Stimulated activated naive CD8-positive, alpha-beta T cell treated with anti-CD3 and anti-CD28 coated beads, Interleukin-15, Interleukin-2, amounts not matched to agents 100 ng/mL and 50 ng/mL, for 24 hours (primary cell): ENCODE data around the gene HDAC3.
A peak's percentile ranks its signal among the peaks of the same experiment; 100 is the strongest.
"Not testable (repeated sequence)": the region's sequence is repeated elsewhere in the genome, so short reads cannot be mapped to it uniquely, and the experiment has no call there.

Experiments used
- H3K27ac Mint-ChIP-seq: one replicate; pipeline ENCODE4 v1.8.0; 2021; ENCODE audit warnings: mild to moderate bottlenecking, mixed read lengths
- H3K27me3 Mint-ChIP-seq: one replicate; pipeline ENCODE4 v1.8.0; 2021; ENCODE audit warnings: mixed read lengths
- H3K36me3 Mint-ChIP-seq: one replicate; pipeline ENCODE4 v1.8.0; 2021; ENCODE audit warnings: low read depth, mixed read lengths
- H3K4me1 Mint-ChIP-seq: one replicate; pipeline ENCODE4 v1.8.0; 2021; ENCODE audit warnings: low read depth, mixed read lengths
- H3K4me3 Mint-ChIP-seq: one replicate; pipeline ENCODE4 v1.8.0; 2021; ENCODE audit warnings: mild to moderate bottlenecking, mixed read lengths
- H3K9me3 Mint-ChIP-seq: one replicate; pipeline ENCODE4 v1.8.0; 2021; ENCODE audit warnings: mixed read lengths

Gene HDAC3

DNA sequence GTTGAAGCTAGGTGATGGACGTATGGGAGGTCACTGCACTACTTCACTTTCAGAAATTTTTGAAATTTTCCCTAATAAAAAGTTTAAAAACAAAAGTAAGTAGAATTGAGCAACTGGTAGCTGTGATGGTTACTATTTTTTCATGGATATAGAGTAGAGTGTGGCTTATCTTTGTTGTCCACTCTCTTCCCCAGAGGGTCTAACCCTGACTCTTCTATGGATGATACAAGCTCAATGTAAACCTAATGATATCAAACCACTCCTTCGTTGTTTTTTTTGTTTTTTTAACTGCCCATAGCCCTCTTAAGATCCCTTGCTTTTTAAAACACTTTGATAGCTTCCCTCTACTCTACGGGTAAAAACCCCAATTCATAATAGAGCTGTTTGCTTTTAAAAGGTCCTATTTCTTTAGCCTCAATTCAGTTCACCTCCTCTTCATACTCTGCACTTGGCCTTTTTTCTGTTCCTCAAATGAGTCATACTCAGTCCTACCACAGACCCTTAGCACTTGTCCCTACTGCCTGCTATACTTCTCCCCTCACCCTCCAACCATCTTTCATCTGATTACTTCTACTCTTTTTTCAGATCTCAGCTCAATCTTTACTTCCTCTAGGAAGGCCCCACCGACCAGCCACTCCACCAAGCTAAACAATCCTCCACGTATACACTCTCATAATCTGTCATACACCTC is 2.6 kb downstream of the HDAC3 start:
- no peaks in the 10 kb centered on the region for H3K9me3 Mint-ChIP-seq
- peaks cover 46% of the 10 kb centered on the region for H3K4me1 Mint-ChIP-seq
- H3K4me3 Mint-ChIP-seq = peak overlapping the region; percentile 2
- H3K27me3 Mint-ChIP-seq = no peaks in the 10 kb centered on the region
- H3K36me3 Mint-ChIP-seq = peaks cover 51% of the 10 kb centered on the region
- peak overlapping the region; percentile 56 for H3K27ac Mint-ChIP-seq

- Mint-ChIP-seq H3K27me3 (no peaks in the 10 kb centered on the region), H3K4me1 (peaks cover 36% of the 10 kb centered on the region), H3K27ac (no peak overlapping the region), H3K9me3 (no peaks in the 10 kb centered on the region), H3K4me3 (no peak overlapping the region), H3K36me3 (peaks cover 55% of the 10 kb centered on the region)
Observed at GRCh38 chr5:141632650-141633049, 4.0 kb downstream of the HDAC3 start.

DNA sequence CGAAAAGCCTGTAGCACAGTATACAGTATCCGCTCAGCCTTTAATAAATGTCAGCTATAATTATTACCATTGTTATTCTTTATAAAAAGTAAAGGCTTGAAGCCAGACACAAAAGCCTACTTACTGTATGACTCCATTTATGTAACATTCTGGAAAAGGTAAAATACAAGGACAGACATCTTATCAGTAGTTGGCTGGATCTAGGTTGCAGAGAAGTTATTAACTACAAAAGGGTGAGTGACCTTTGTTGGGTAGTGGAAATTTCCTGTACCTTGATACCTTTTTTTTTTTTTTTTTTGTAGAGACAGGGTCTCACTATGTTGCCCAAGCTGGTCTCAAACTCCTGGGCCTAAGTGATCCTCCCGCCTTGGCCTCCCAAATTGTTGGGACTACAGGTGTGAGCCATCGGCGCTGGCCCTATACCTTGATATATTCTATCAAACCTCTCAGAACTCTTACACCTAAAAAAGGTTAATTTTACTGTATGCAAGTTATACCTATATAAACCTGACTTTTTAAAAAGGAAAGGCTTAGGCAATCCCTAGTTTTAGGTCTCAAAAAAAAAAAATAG is 6.0 kb downstream of the HDAC3 start:
- Mint-ChIP-seq H3K9me3 (no peaks in the 10 kb centered on the region), H3K27ac (no peak overlapping the region), H3K4me3 (no peak overlapping the region), H3K36me3 (peaks cover 74% of the 10 kb centered on the region), H3K4me1 (peaks cover 30% of the 10 kb centered on the region), H3K27me3 (no peaks in the 10 kb centered on the region)

DNA sequence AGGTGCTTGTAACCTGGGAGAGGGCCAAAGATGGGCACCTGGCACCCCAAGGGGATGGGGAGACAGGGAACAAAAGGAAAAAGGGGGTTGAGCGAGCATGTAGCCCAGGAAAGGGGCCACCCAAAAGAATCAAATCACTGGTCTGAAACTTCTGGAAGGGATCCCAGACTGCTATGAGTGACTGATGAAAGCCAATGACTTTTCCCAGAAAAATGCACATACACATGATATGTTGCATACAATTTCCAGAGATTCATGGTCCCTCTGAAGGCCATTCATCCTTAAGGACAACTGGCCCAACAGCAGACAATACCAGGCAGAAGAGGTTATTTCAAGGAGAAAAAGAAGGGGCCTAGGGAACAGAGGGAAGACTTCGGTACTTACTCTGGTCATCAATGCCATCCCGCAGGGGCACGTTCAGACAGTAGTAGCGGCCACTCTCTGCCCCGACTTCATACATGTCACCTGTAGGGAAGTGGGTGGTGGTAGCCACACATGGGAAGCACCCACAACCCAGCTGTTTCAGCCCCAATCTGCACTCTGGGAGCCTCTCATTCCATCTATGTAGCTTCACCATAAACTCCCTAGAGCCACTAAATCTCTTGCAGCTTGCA is 8.4 kb downstream of the HDAC3 start:
- H3K27me3 Mint-ChIP-seq = no peaks in the 10 kb centered on the region
- no peak overlapping the region for H3K4me3 Mint-ChIP-seq
- H3K4me1 Mint-ChIP-seq = peaks cover 14% of the 10 kb centered on the region
- H3K27ac Mint-ChIP-seq = no peak overlapping the region
- peaks cover 83% of the 10 kb centered on the region for H3K36me3 Mint-ChIP-seq
- no peaks in the 10 kb centered on the region for H3K9me3 Mint-ChIP-seq

DNA sequence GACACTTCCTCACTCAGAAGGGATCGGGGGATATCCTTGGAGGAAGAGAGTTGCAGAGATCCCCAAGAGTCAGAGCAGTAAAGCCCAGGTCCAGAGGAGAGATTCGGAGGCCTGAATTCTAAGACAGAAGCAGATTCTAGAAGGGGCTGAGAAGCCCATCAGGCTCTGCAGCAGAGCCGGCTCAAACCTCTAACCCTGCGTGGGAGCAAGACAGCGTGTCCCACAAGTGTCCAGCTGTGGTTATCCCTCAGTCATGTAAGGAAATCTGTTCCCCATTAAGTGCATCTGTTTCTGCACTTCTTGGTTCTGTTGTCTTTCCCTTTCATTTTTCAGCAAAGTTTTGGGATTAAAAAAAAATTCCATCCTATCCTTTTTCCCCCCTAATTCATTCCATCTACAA is 13.0 kb downstream of the HDAC3 start:
- Mint-ChIP-seq H3K4me3 (peak overlapping the region; percentile 20), H3K27me3 (no peaks in the 10 kb centered on the region), H3K4me1 (peaks cover 22% of the 10 kb centered on the region), H3K36me3 (peaks cover 75% of the 10 kb centered on the region), H3K27ac (peak overlapping the region; percentile 74), H3K9me3 (no peaks in the 10 kb centered on the region)

GRCh38 chr5:141623186-141623585 is 13.5 kb downstream of the HDAC3 start:
- H3K27ac Mint-ChIP-seq = peak overlapping the region; percentile 74
- H3K4me1 Mint-ChIP-seq = peaks cover 22% of the 10 kb centered on the region
- peak overlapping the region; percentile 20 for H3K4me3 Mint-ChIP-seq
- no peaks in the 10 kb centered on the region for H3K27me3 Mint-ChIP-seq
- peaks cover 73% of the 10 kb centered on the region for H3K36me3 Mint-ChIP-seq
- H3K9me3 Mint-ChIP-seq = no peaks in the 10 kb centered on the region

DNA sequence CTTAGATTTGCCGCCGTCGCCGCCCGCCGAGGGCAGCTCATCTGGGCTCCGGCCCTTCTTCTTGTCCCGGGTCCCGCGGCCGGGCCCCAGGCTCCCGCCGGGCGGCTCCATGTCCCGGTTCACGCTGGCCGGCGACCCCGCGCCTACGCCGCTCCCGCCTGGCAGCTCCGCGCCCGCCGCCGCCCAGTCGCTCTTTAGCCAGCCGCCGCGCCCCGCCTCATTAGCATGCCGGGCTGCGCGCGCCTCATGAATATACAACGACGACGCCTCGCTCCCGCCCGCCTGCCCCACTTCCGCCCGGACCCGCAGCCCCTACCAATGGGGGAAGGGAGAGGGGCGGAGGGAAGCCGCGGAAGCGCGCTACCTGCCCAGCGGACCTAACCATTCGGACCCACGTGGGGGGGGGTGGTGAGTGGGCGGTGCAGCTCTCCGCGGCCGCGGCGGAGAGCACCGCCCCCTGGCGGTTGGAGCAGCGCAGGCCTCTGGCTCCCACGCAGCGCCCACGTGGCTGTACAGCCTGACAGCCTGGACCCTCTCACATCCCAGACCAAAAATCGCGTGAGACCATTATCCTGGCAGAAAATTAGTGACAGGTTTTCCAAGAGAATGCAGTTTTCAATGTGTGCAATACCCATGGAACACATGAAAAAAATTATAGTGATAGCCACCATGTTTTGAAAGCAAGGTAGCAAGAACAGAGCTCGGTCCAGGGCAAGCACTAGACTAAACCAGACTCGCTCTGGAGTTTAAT is 17.7 kb downstream of the HDAC3 start, which contains the start of gene DIAPH1:
Gene DIAPH1, minus strand, starts transcription at position 197 of the 751 bp plus-strand sequence. Its CDS starts 86 bp downstream, at position 111.
- Mint-ChIP-seq H3K36me3 (peaks cover 59% of the 10 kb centered on the region), H3K9me3 (no peaks in the 10 kb centered on the region), H3K27me3 (no peaks in the 10 kb centered on the region), H3K4me3 (peak within 1 kb of the TSS; percentile 91), H3K4me1 (peaks cover 52% of the 10 kb centered on the region), H3K27ac (peak within 1 kb of the TSS; percentile 97)

GRCh38 chr5:141618030-141618803 is 18.4 kb downstream of the HDAC3 start:
- peak overlapping the region; percentile 97 for H3K27ac Mint-ChIP-seq
- H3K27me3 Mint-ChIP-seq = no peaks in the 10 kb centered on the region
- H3K9me3 Mint-ChIP-seq = no peaks in the 10 kb centered on the region
- H3K36me3 Mint-ChIP-seq = peaks cover 54% of the 10 kb centered on the region
- H3K4me3 Mint-ChIP-seq = peak overlapping the region; percentile 91
- H3K4me1 Mint-ChIP-seq = peaks cover 52% of the 10 kb centered on the region

GRCh38 chr5:141617682-141618029 is 19.0 kb downstream of the HDAC3 start:
- no peaks in the 10 kb centered on the region for H3K9me3 Mint-ChIP-seq

GRCh38 chr5:141617128-141617527 is 19.5 kb downstream of the HDAC3 start:
- Mint-ChIP-seq H3K27ac (peak overlapping the region; percentile 97), H3K4me1 (peaks cover 60% of the 10 kb centered on the region), H3K9me3 (no peaks in the 10 kb centered on the region)

More at GRCh38 chr5:141617682-141618029, 19.0 kb downstream of the HDAC3 start:
- Mint-ChIP-seq H3K27ac (peak overlapping the region; percentile 97), H3K4me3 (peak overlapping the region; percentile 91), H3K27me3 (no peaks in the 10 kb centered on the region), H3K4me1 (peaks cover 54% of the 10 kb centered on the region), H3K36me3 (peaks cover 56% of the 10 kb centered on the region)

GRCh38 chr5:141615991-141616720 is 20.5 kb downstream of the HDAC3 start:
- peak overlapping the region; percentile 97 for H3K27ac Mint-ChIP-seq
- H3K4me1 Mint-ChIP-seq = peaks cover 67% of the 10 kb centered on the region
- H3K9me3 Mint-ChIP-seq = no peaks in the 10 kb centered on the region
- peaks cover 57% of the 10 kb centered on the region for H3K36me3 Mint-ChIP-seq
- peak overlapping the region; percentile 91 for H3K4me3 Mint-ChIP-seq
- H3K27me3 Mint-ChIP-seq = no peaks in the 10 kb centered on the region

More at GRCh38 chr5:141617128-141617527, 19.5 kb downstream of the HDAC3 start:
- Mint-ChIP-seq H3K36me3 (peaks cover 59% of the 10 kb centered on the region), H3K27me3 (no peaks in the 10 kb centered on the region), H3K4me3 (peak overlapping the region; percentile 91)

DNA sequence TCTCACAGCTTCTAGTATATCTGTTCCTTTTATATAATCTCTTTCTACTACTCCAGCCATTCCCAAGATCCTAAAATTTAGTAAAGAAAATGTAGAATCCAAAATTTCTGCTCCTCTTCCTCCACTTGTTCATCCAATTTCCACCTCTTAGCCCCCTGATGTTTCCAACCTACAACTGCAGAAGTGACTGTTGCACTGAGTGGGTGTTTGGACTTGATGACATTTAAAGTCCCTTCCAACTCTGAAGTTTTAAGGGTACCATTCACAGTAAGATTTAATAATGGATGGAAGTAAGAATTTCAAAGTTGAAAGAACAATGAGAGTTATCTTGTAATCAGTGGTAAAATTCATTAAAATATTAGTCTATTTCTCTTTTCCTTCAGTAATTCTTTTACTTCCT is 23.3 kb downstream of the HDAC3 start:
- Mint-ChIP-seq H3K27me3 (no peaks in the 10 kb centered on the region), H3K4me1 (peaks cover 82% of the 10 kb centered on the region), H3K27ac (peak overlapping the region; percentile 86), H3K36me3 (peaks cover 53% of the 10 kb centered on the region), H3K4me3 (peak overlapping the region; percentile 67), H3K9me3 (no peaks in the 10 kb centered on the region)

DNA sequence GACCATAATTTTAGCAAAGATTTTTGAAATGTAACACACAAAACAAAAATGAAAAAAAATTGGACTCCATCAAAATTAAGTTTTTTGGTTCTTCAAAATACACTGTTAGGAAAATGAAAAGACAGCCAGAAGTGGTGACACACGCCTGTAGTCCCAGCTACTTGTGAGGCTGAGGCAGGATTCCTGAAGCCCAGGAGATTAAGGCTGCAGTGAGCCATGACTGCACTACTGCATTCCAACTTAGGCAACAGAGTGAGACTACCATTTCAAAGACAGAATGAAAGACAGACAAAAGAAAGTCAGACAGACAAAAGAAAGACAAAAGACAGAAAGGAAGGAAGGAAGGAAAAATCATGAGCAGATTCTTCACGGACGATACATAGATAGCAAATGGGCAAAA is 25.4 kb downstream of the HDAC3 start:
- Mint-ChIP-seq H3K27me3 (no peaks in the 10 kb centered on the region), H3K36me3 (peaks cover 49% of the 10 kb centered on the region), H3K27ac (peak overlapping the region; percentile 15), H3K9me3 (no peaks in the 10 kb centered on the region), H3K4me1 (peaks cover 90% of the 10 kb centered on the region), H3K4me3 (no peak overlapping the region)

DNA sequence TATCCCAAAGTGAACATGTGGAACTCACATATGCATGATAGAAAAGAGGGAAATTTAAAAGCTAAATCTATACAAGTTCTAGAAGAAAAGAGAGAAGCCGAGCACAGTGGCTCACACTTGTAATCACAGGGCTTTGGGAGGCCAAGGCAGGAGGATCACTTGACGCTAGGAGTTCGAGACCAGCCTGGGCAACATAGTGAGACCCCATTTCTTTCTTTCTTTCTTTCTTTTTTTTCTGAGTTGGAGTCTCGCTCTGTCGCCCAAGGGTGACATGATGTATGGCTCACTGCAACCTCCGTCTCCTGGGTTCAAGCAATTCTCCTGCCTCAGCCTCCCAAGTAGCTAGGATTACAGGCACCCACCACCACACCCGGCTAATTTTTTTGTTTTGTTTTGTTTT is 26.7 kb downstream of the HDAC3 start:
- peaks cover 95% of the 10 kb centered on the region for H3K4me1 Mint-ChIP-seq
- H3K27me3 Mint-ChIP-seq, H3K9me3 Mint-ChIP-seq, H3K4me3 Mint-ChIP-seq: not testable (repeated sequence)
- peaks cover 47% of the 10 kb centered on the region for H3K36me3 Mint-ChIP-seq
- peak overlapping the region; percentile 83 for H3K27ac Mint-ChIP-seq
